ENCODE results near the gene FANCI.
A peak's percentile ranks its signal among the peaks of the same experiment; 100 is the strongest.

The FANCI gene

GRCh38 chr15:89327113-89327512 is 83.3 kb downstream of the FANCI start:
- TF ChIP-seq ZNF274 (IDR thresholded peaks at IDR 0.05; ENCODE audit: low read depth, low read length) = no peak

DNA sequence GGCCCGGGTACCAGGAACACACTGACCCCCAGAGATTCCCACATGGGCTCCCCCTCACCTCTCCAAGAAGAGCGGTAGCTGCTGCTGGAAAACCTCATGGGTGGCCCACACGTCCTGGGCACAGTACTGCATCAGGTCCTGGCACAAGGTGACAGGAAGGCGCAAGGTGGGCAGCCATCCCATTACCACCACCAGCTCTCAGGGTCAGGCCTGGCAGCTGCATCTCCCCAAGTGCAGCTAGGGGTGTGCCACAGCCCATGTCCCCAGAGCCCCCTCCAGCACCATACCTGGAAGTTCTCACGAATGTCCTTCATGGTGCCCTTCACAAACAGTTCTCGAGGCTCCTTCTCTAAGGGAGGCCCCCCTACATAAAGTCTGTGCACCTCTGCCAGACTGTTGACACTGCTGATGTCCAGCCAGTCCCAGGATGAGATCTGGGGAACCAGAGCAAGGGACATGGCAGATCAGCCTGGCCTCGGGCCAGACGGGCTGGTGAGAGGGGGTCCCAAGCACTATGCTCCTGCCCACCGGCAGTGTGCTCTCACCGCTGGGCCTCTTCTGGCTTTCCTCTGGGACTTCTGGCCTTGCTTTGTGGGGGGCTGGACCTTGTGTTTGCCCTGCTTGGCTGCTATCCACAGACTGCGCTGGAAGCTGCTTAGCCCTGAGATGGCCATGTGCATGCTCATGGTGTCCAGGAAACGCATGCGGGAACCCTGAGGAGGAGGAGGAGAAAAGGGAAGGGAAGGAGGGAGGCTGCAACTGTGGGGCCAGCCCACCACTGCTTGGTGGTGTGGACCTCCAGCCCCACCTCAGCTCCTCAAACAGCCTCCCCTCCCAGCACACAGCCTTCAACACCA is 84.8 kb downstream of the FANCI start:
- H3K4me3 ChIP-seq (ENCODE audit: low read length) = no peak overlapping the region
- no peak for TF ChIP-seq ZNF274 (IDR thresholded peaks at IDR 0.05; ENCODE audit: low read depth, low read length)

More at GRCh38 chr15:89327113-89327512, 83.3 kb downstream of the FANCI start:
- no peak overlapping the region for H3K4me3 ChIP-seq (ENCODE audit: low read length)

GRCh38 chr15:89329329-89330084 is 85.7 kb downstream of the FANCI start:
- TF ChIP-seq ZNF274 (IDR thresholded peaks at IDR 0.05; ENCODE audit: low read depth, low read length) = no peak
- no peak overlapping the region for H3K4me3 ChIP-seq (ENCODE audit: low read length)

DNA sequence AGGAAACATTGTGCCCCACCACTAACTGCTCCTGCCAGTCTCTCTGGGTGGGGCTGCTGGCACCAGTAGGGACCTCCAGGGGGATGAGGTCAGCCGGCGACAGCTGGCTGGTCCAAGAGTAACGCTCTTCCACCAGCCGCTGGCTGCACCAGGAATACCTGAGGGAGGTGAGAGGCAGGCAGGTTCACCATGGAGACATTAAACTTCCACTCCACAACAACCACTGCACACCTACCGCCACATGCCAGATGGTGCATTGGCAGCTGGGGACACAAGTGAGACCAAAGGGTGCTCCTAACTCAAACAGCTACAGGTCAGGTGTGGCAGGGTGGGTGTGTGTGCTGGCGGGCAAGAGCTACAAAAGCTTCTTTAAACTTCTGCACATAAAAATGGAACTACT is 86.3 kb downstream of the FANCI start:
- no peak for TF ChIP-seq ZNF274 (IDR thresholded peaks at IDR 0.05; ENCODE audit: low read depth, low read length)
- H3K4me3 ChIP-seq (ENCODE audit: low read length) = no peak overlapping the region

DNA sequence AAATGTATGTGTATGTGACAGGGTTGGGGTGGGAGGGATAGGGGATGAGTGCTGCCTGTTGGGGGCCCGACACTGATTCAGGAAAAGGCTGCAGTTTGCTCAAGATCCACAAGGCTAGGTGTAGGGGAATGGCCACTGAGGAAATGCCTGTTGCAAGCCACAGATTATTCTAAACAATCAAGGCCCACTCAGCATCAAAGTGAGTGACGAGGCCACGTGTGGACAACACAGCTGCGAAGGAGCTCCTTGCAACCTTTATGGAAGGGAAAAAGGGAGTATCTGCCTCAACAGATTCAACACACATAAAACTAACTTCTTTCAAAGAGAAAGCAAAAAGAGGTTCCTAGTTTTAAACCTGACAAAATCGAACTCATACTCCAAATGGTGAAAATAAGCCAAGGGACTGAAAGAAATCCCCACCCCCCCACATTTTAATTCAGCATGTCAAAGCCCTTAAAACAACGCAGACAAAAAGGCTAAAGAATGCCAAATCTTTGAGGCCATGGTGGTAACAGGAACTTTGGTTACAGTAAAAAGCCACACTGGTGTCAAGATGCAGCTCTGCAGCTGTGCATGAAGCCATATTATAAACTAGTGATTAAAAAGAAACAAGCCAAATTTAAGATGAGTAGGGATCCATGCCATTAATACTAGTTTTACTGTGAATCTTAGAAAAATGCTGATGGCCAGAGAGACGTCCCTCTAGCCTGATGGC is 87.3 kb downstream of the FANCI start:
- no peak overlapping the region for H3K4me3 ChIP-seq (ENCODE audit: low read length)
- no peak for TF ChIP-seq ZNF274 (IDR thresholded peaks at IDR 0.05; ENCODE audit: low read depth, low read length)

GRCh38 chr15:89332446-89332845 is 88.7 kb downstream of the FANCI start:
- TF ChIP-seq ZNF274 (IDR thresholded peaks at IDR 0.05; ENCODE audit: low read depth, low read length) = no peak
- no peak overlapping the region for H3K4me3 ChIP-seq (ENCODE audit: low read length)

DNA sequence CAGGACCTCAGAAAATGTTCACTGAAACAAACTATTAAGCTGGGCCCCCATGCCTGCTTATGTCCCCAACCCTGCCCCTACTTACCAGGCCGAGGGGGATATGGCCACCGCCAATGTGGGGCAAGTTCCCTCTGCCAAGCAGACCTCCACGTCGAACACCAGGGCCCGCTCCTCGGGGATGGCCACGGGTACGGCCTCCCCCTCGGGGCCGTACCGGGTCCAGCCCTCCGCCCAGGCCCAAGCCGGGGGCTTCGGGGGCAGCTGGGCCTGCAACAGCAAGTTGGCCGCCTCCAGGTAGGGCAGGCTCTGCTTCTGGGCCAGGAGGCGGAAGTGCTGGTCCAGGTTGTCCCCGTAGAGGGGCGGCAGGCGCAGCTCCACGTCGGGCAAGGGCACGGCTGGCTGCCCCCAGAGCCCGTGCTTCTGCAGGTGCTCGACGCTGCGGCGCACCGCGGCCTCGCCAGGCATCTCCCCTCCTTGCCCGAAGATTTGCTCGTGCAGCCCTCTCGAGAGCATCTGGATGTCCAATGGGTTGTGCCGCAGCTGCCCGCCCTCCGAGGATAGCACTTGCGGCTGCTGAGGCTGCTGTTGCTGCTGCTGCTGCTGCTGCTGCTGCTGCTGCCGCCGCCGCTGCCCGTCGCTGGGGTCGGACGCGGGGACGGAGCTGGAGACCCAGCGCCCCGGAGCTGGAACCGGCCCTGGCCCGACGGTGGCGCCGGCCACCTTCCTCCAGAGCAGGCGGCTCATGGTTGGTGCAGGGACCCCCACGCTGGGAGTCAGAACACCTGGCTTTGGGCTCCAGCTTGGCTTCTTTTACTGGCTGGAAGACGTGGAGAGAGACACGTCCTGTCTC is 89.5 kb downstream of the FANCI start:
- no peak for TF ChIP-seq ZNF274 (IDR thresholded peaks at IDR 0.05; ENCODE audit: low read depth, low read length)
- H3K4me3 ChIP-seq (ENCODE audit: low read length) = peak overlapping the region; percentile 94

GRCh38 chr15:89333959-89334509 is 90.3 kb downstream of the FANCI start:
- H3K4me3 ChIP-seq (ENCODE audit: low read length) = peak overlapping the region; percentile 94
- TF ChIP-seq ZNF274 (IDR thresholded peaks at IDR 0.05; ENCODE audit: low read depth, low read length) = no peak

DNA sequence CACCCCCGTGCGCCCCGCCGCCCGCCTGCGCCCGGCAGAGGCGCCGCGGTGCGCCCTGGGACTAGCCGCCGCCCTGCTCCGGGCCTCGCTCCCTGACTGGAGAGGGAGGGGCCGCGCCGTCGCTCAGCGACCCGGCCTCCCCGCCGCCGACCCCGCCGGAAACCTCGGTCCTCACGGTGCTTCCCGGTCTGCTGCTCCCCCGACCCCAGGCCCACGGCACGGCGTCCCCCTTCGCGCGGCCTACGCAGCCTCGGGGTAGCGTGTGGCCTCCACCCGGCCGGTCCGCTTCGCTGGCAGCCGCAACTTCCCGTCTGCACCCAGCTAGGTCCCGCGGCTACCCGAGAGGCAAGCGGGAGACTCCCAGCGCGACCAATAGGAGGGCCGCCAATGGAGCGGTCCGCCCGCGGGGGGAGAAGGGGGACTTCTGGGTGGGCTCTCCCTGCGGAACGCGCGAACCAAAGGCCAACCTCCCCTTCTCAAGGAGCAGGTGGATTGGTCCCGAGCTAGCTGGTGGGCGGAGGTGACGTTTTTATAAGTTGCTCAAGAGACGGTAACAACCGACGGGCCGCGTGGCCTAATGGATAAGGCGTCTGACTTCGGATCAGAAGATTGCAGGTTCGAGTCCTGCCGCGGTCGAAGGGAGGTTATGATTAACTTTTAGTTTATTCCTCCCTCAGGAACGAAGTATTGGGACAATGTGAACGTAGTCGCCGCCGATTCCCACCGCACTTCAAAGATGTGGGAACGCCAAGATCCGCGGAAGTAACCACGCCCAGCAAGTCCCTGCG is 90.9 kb downstream of the FANCI start, which contains the start of gene POLG:
TSS of gene POLG (minus strand) at position 315 of the 788 bp plus-strand sequence. CDS start 1,070 bp downstream, outside the sequence.
- peak within 1 kb of the TSS; percentile 94 for H3K4me3 ChIP-seq (ENCODE audit: low read length)
- no peak for TF ChIP-seq ZNF274 (IDR thresholded peaks at IDR 0.05; ENCODE audit: low read depth, low read length)

DNA sequence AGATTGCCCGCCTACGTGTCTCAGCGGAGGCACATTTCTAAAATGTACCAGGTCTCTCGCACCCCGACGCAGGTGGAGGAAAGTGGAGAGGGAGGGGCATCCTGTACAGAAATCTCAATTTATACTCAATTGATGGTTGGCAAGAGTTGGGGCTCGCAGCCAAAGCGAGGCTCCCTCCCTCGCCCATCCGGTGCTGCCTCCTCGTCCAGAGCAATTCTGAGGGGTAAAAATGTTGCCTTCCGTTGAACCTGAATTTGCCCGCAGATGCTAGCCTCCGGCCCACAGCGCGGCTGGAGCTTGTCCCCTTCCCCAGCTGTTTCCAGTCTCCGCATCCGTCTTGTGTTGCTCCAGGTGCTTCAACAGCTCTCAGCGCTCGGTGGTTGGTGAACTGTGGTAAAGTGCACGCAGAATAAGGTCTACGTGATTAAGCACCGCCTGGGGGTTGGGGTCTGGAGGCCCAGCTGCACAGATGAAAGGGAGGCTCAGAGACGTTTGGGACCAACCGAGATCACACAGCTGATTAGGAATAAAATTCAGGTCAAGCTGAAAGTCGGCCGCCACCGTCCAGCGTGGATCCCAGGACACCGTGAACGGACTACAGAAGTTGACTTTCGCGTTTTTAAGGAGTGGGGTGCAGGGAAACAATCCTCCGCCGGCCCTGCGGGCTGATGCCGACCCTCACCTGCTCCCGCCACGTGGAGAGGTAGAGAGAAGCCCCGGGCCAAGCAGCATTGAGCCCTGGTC is 91.7 kb downstream of the FANCI start:
- H3K4me3 ChIP-seq (ENCODE audit: low read length) = peak overlapping the region; percentile 45; the same call in 1 of the 2 replicates
- no peak for TF ChIP-seq ZNF274 (IDR thresholded peaks at IDR 0.05; ENCODE audit: low read depth, low read length)

DNA sequence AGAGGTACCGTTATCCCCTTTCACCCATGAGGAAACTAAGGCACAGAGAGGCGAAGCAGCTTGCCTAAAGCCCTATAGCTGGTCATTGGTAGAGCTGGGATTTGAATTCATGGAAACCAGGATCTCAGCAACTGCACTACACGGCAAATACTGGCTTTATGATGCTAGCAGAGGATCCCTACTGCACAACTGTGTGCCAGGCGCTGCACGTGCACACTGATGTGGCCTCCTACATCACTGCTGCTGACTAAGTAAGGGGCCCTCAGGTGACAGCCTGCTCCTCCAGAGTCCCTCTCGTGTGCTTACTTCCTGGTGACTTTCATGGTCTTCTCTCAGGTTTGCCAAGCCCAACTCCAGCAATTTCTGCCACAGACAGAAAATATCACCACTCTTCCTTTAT is 94.3 kb downstream of the FANCI start:
- no peak for TF ChIP-seq ZNF274 (IDR thresholded peaks at IDR 0.05; ENCODE audit: low read depth, low read length)
- no peak overlapping the region for H3K4me3 ChIP-seq (ENCODE audit: low read length)

DNA sequence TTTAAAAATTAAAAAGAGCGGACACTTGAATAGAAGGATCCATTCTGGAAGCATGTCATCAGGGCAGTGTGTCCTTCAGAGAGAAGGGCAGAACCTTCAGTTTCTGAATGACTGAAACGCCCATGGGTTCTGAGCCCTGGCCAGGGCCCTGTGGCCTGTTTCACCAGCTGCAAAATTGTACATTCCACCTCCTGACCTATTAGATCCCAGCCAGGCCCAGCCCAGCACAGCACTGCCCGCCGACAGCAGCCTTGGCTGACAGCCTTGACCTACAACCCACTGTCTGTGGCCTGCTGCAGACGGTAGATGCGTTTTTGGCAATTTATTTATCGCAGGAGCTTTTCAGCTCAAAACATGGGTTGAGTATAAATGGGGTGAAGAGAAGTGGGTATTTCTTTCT is 96.8 kb downstream of the FANCI start:
- H3K4me3 ChIP-seq (ENCODE audit: low read length) = no peak overlapping the region
- TF ChIP-seq ZNF274 (IDR thresholded peaks at IDR 0.05; ENCODE audit: low read depth, low read length) = no peak

Data from GM08714 (cell line).